ENCODE results near the gene BTLA. TPM values are rescaled to one million over a fixed set of nuclear protein-coding genes. Genes with fewer than 3 reads are reported as not detected.

Gene BTLA
- polyA plus RNA-seq, 1 experiment, result not detected

DNA sequence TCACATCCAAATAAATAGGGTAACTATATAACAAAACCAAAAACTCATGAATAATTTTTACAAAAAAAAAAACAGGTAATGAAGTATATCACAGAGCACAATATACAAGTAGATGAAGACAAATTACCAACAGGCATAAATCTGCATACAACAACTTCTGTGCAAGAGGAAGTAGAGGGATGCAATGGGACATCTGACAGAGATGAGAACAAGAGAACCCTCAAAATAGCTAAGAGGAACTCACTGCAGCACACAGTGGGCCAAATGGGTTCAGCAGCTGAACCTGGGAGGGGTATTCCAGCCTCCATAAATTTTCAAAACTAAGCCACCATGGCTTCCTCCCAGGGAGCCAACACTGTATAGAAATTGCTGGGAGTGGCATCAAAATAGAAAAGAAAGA lies 9.6 kb upstream of the BTLA start:
- no peaks in the 10 kb centered on the region; the same call in 1 of the 2 replicates for H3K27me3 ChIP-seq (ENCODE audit: control insufficient read depth, insufficient read depth, low read length)
- ChIA-PET CTCF (no interaction called here), POLR2A (no interaction called here)
- no peak for DNase-seq (ENCODE audit: low read depth)
- TF ChIP-seq, protein P1, sequence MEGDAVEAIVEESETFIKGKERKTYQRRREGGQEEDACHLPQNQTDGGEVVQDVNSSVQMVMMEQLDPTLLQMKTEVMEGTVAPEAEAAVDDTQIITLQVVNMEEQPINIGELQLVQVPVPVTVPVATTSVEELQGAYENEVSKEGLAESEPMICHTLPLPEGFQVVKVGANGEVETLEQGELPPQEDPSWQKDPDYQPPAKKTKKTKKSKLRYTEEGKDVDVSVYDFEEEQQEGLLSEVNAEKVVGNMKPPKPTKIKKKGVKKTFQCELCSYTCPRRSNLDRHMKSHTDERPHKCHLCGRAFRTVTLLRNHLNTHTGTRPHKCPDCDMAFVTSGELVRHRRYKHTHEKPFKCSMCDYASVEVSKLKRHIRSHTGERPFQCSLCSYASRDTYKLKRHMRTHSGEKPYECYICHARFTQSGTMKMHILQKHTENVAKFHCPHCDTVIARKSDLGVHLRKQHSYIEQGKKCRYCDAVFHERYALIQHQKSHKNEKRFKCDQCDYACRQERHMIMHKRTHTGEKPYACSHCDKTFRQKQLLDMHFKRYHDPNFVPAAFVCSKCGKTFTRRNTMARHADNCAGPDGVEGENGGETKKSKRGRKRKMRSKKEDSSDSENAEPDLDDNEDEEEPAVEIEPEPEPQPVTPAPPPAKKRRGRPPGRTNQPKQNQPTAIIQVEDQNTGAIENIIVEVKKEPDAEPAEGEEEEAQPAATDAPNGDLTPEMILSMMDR (IDR thresholded peaks at IDR 0.05; ENCODE audit: insufficient read depth, low read depth, low read length), result no peak
- H3K36me3 ChIP-seq (ENCODE audit: control insufficient read depth, insufficient read depth, low read length), result no peaks in the 10 kb centered on the region
- no peak overlapping the region for H3K4me3 ChIP-seq (ENCODE audit: low read depth, low read length)

DNA sequence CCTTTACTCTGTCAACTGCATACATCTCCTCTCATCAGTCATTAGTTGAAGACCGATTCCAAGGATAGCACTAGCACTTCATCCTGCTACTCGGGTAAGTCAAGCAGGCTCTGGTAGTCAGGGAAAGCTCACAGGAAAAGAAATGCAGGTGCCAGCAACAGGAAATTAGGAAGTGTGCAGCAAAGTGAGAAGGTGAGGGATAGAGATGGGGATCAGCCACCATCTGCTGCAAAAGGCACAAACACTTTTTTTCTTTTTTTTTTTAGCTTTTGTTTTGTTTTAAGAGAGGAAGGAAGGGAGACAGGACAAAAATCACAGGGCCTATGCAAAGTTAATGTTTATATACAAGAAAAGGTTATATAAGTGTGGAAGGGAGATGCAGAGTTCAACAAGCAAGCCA lies 9.0 kb upstream of the BTLA start:
- POLR2A ChIA-PET, result no interaction called here
- CTCF ChIA-PET, result no interaction called here
- no peaks in the 10 kb centered on the region for H3K36me3 ChIP-seq (ENCODE audit: control insufficient read depth, insufficient read depth, low read length)
- no peak overlapping the region for H3K4me3 ChIP-seq (ENCODE audit: low read depth, low read length)
- no peak for DNase-seq (ENCODE audit: low read depth)
- H3K27me3 ChIP-seq (ENCODE audit: control insufficient read depth, insufficient read depth, low read length), result no peaks in the 10 kb centered on the region; the same call in 1 of the 2 replicates
- TF ChIP-seq, protein P1 (IDR thresholded peaks at IDR 0.05; ENCODE audit: insufficient read depth, low read depth, low read length), result no peak

DNA sequence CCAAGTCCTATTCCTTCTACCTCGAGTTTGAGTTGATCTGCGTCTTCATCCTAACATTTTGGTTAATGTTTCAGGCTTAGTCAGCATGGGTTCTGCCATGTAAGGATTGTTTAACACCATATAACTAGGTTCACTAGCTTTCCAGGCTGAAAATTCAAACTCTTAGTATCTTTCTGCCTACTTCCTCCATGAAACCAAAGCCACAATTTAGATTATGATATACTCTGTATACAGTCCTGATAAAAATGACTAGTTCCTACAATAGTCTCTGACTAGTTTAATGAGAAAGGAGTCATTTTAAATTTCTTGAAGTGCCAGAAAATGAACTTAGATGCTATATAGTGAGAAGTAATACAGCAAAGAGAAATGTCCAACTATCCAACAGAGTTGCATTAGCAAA lies 6.6 kb upstream of the BTLA start:
- DNase-seq (ENCODE audit: low read depth), result no peak
- ChIA-PET POLR2A (no interaction called here), CTCF (interaction anchor here (0.9 kb wide), 1 partner anchor 13 kb away, joined by 3 read pairs; no protein-coding TSS in a partner anchor)
- Histone ChIP-seq H3K36me3 (ENCODE audit: control insufficient read depth, insufficient read depth, low read length) (no peaks in the 10 kb centered on the region), H3K4me3 (ENCODE audit: low read depth, low read length) (no peak overlapping the region), H3K27me3 (ENCODE audit: control insufficient read depth, insufficient read depth, low read length) (no peaks in the 10 kb centered on the region; the same call in 1 of the 2 replicates)
- TF ChIP-seq, protein P1 (IDR thresholded peaks at IDR 0.05; ENCODE audit: insufficient read depth, low read depth, low read length), result no peak

DNA sequence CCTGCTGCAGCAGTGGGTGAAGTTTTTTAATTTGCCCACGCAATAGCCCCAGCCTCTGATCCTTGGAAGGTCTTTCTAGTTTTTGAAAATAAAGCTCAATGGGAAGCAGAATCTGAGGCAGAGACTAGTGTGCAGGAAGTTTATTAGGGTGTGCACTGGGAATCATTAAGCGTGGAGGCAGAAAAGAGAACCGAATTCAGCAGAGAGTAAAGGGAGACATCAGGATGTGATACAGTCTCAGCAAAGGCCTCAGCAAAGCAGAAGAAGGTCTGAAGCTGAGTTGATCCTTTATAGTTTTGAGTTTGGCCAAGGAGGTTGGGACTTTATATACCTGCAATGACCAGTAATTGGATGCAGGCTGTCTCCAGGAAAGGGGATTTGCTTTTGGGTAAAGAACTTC lies 4.9 kb upstream of the BTLA start:
- POLR2A ChIA-PET, result no interaction called here
- TF ChIP-seq, protein P1 (IDR thresholded peaks at IDR 0.05; ENCODE audit: insufficient read depth, low read depth, low read length), result no peak
- Histone ChIP-seq H3K4me3 (ENCODE audit: low read depth, low read length) (no peak overlapping the region), H3K36me3 (ENCODE audit: control insufficient read depth, insufficient read depth, low read length) (no peaks in the 10 kb centered on the region), H3K27me3 (ENCODE audit: control insufficient read depth, insufficient read depth, low read length) (no peaks in the 10 kb centered on the region; the same call in 1 of the 2 replicates)
- CTCF ChIA-PET, result interaction anchor here (0.6 to 1.2 kb wide), 4 partner anchors 16 to 171 kb away, joined by 3 to 5 read pairs (median 3); partner anchors contain the start of gene CD200
- no peak for DNase-seq (ENCODE audit: low read depth)

DNA sequence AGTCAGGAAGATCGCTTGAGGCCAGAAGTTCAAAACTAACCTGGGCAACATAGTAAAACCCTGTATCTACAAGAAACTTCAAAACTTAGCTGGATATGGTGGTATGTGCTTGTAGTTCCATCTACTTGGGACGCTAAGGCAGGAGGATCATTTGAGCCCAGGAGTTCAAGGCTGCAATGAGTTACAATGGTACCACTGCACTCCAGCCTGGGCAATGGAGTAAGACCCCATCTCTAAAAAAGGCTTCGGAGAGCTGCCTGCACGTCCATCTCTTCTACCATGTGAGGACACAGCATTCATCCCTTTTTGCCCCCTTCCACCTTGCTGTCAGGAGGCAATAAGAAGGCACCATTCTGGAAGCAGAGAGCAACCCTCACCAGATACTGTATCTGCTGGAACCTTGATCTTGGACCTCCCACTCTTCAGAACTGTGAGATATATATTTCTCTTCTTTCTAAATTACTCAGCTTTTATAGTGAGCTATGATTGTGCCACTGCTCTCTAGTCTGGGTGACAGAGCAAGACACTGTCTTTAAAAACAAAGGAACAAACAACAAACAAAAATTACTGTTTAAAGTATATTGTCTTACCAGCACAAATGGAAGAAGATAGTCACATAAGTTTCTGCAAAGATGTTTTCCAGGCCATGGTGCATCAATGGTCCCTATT lies 4.2 kb upstream of the BTLA start:
- TF ChIP-seq, protein P1 (IDR thresholded peaks at IDR 0.05; ENCODE audit: insufficient read depth, low read depth, low read length), result no peak
- Histone ChIP-seq H3K36me3 (ENCODE audit: control insufficient read depth, insufficient read depth, low read length) (no peaks in the 10 kb centered on the region), H3K27me3 (ENCODE audit: control insufficient read depth, insufficient read depth, low read length) (no peaks in the 10 kb centered on the region; the same call in 1 of the 2 replicates), H3K4me3 (ENCODE audit: low read depth, low read length) (no peak overlapping the region)
- no peak for DNase-seq (ENCODE audit: low read depth)
- POLR2A ChIA-PET, result no interaction called here
- CTCF ChIA-PET, result interaction anchor here (1.2 kb wide), 1 partner anchor 67 kb away, joined by 3 read pairs; no protein-coding TSS in a partner anchor

All from BJ (cell line).